B cell (primary cell): ENCODE data around the gene HDAC9.

Experiments used
- EZH2 ChIP-seq: IDR thresholded peaks from 2 replicates; pipeline ENCODE4 v1.6.1; 2012; ENCODE audit warnings: borderline replicate concordance, low read depth, mild to moderate bottlenecking, moderate library complexity, low read length; ENCODE audit not compliant: insufficient read depth, poor library complexity, severe bottlenecking
- TF ChIP-seq, protein P1 (sequence below): fragments of 200-600 bp; IDR thresholded peaks from one replicate; pipeline ENCODE4 v1.8.0; 2022; ENCODE audit warnings: antibody characterized with exemption, mild to moderate bottlenecking

DNA sequence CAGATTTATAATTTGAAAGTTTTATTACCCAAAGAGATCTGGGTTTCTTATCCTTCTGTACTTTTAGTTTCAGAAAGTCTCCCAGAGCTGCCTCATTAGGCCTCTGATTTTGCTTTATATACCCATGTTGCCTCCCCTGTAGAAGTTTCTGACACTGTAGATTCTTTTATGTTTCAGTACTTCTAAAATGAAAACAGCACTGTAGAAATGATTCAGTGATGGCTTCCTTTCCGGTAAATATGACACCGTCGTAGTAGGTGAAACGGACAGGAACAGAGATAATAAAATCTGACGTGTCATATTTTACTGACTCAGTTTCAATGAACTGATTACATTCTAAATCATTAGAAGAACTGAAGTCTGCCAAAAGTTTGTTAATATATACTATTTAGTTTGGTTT, 349.2 kb downstream of the HDAC9 start:
- TF ChIP-seq EZH2: no peak
- TF ChIP-seq, protein P1, sequence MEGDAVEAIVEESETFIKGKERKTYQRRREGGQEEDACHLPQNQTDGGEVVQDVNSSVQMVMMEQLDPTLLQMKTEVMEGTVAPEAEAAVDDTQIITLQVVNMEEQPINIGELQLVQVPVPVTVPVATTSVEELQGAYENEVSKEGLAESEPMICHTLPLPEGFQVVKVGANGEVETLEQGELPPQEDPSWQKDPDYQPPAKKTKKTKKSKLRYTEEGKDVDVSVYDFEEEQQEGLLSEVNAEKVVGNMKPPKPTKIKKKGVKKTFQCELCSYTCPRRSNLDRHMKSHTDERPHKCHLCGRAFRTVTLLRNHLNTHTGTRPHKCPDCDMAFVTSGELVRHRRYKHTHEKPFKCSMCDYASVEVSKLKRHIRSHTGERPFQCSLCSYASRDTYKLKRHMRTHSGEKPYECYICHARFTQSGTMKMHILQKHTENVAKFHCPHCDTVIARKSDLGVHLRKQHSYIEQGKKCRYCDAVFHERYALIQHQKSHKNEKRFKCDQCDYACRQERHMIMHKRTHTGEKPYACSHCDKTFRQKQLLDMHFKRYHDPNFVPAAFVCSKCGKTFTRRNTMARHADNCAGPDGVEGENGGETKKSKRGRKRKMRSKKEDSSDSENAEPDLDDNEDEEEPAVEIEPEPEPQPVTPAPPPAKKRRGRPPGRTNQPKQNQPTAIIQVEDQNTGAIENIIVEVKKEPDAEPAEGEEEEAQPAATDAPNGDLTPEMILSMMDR: no peak
